Coronary artery (tissue), 2 donors: Measurements from ENCODE around the gene PPP4C.

ENCODE experiments used
- DNase-seq: peaks from one replicate; pipeline ENCODE4 v3.0.0-alpha.2; 2017; ENCODE audit warnings: low spot score
- H3K27ac ChIP-seq, 2 donors: fragments of 200-600 bp; sonication (generic); one replicate each; pipeline ENCODE4 v1.5.1; 2016 to 2019
- H3K4me3 ChIP-seq: fragments of 200-600 bp; sonication (generic); 2 replicates; pipeline ENCODE4 v1.5.1; 2016; ENCODE audit warnings: mild to moderate bottlenecking, moderate library complexity
- TF ChIP-seq, protein P1 (sequence below): fragments of 200-600 bp; sonication (generic); IDR thresholded peaks from one replicate; pipeline ENCODE4 v1.5.1; 2019; ENCODE audit warnings: antibody characterized with exemption

The PPP4C gene

GRCh38 chr16:30046588-30046987 lies 29.2 kb upstream of the PPP4C start:
- H3K27ac ChIP-seq: no peak overlapping the region
- no peak overlapping the region for H3K4me3 ChIP-seq
- DNase-seq: no peak
- TF ChIP-seq, protein P1, sequence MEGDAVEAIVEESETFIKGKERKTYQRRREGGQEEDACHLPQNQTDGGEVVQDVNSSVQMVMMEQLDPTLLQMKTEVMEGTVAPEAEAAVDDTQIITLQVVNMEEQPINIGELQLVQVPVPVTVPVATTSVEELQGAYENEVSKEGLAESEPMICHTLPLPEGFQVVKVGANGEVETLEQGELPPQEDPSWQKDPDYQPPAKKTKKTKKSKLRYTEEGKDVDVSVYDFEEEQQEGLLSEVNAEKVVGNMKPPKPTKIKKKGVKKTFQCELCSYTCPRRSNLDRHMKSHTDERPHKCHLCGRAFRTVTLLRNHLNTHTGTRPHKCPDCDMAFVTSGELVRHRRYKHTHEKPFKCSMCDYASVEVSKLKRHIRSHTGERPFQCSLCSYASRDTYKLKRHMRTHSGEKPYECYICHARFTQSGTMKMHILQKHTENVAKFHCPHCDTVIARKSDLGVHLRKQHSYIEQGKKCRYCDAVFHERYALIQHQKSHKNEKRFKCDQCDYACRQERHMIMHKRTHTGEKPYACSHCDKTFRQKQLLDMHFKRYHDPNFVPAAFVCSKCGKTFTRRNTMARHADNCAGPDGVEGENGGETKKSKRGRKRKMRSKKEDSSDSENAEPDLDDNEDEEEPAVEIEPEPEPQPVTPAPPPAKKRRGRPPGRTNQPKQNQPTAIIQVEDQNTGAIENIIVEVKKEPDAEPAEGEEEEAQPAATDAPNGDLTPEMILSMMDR: no peak

DNA sequence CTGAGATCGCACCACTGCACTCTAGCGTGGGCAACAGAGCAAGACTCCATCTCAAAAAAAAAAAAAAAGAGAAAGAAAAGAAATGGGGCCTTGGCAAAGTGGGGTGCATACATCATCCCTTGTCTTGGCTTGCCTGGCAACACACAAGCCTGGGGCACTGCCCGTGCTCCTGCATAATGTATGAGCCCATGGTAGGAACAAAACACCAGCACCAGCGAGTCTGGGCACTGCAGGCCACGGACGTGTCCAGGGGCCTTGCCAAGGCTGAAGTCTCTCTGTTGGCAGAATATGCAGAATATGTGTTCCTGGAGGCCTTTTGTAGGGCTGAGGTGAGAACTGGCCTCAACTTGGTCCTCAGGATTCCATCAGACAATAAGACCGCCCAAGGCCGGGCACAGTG lies 25.9 kb upstream of the PPP4C start:
- Histone ChIP-seq H3K4me3 (no peak overlapping the region), H3K27ac (no peak overlapping the region)
- TF ChIP-seq, protein P1: no peak
- no peak for DNase-seq

DNA sequence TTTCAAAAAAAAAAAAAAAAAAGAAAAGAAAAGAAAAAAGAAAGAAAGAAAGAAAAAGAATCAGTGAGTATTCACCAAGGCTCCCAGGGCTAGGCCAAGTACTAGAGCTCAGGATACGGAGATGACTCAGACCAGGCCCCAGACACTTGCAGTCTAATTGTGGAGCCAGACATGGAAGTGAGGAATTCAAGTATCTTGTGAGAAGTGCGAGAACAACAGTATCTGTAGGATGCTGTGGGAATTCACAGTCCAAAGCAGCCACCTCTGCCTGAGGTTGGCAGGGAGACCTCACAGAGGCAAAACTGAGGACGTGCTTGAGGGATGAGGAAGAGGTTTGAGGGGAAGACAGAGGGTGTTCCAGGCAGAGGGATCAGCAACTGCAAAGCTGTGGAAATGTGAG lies 24.3 kb upstream of the PPP4C start:
- Histone ChIP-seq H3K4me3 (no peak overlapping the region), H3K27ac (no peak overlapping the region)
- TF ChIP-seq, protein P1: no peak
- DNase-seq: no peak

DNA sequence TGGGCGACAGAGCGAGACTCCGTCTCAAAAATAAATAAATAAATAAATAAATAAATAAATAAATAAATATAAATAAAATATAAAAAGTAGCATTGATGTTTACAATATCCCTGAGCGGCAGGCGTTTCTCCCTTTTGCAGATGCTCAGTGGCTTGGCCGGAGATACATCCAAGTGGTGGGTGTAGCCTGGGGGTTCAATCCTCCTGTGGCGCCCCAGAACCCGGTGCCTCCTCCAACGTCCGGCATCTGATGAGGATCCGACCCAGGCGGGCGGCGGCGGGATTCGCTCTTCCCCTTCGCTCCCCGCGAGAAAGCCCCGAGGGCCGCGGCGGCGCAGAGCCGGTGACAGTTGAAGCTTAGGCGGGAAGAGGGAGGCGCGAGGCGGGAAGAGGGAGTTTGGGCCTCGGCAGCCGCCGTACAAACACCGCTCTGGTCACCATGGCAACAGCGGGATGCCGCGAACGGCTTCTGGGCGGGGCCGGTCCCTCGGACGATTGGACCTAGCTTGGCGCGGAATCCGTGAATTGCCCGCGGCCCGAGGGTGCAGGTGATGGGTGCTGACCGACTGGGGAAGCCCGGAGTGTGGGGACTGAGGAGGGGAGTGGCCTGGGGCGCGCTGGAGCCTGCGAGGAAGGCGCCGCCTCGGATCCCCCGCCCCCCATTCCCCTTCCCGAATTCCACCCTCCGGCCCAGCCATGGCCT lies 23.0 kb upstream of the PPP4C start:
- TF ChIP-seq, protein P1: no peak

GRCh38 chr16:30053376-30054015 lies 22.3 kb upstream of the PPP4C start:
- peak overlapping the region; percentile 11 to 69 for H3K27ac ChIP-seq
- TF ChIP-seq, protein P1: no peak
- no peak for DNase-seq
- H3K4me3 ChIP-seq: peak overlapping the region; percentile 96

More for the DNA sequence above, 23.0 kb upstream of the PPP4C start:
- Histone ChIP-seq H3K4me3 (peak overlapping the region; percentile 96), H3K27ac (peak overlapping the region; percentile 11 to 69)
- peak; percentile 94 for DNase-seq

- no peak overlapping the region for H3K27ac ChIP-seq
- TF ChIP-seq, protein P1: no peak
- no peak overlapping the region for H3K4me3 ChIP-seq
- DNase-seq: no peak
Observed at GRCh38 chr16:30054451-30054850, 21.3 kb upstream of the PPP4C start.

DNA sequence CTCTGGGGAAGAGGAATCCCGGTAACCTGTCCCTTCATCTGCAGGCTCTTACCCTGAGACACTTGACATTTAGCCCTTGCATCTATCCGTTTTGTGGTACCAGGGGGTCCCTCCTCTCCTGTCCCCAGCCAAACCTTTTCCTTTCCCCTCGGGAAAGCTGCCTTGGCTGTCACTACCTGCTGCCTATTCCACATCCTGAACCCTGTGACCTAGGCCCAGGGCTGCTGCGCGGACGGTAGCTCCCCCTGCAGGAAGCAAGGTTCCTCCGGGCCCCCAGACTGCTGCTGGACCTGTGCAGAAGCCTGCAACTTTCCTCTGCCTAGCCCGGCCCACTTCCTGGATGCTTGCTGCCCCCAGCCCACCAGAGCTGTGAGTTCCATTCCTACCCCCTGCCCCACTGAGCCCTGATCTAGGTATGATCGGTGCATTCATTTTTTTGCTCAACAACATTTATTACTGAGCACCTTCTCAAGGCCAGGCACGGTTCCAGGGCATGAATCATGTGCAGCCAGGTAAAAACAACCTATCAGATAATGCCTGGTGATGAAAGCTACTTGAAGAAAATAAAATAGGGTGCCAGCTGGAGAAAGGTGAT lies 20.7 kb upstream of the PPP4C start:
- Histone ChIP-seq H3K27ac (no peak overlapping the region), H3K4me3 (no peak overlapping the region)
- no peak for DNase-seq
- TF ChIP-seq, protein P1: no peak
